Right lobe of liver (tissue), 6 donors: ENCODE results near the gene BMX. TPM values are rescaled to one million over a fixed set of nuclear protein-coding genes. Genes with fewer than 3 reads are reported as not detected.

Experiments
- ATAC-seq, 4 donors: fragments of 200-7000 bp; cut with Tn5 transposase; one replicate each; pipeline ENCODE4 v1.9.1; 2020; ENCODE audit warnings: mild to moderate bottlenecking in 4 of 4, moderate library complexity in 4 of 4
- DNase-seq, 3 donors: peaks; one replicate each; pipeline ENCODE4 v3.0.0-alpha.2; 2020
- H3K27ac ChIP-seq, 3 donors: fragments of 200-600 bp; one replicate each; pipeline ENCODE4 v1.8.0; 2022
- H3K27me3 ChIP-seq, 2 donors: fragments of 200-600 bp; one replicate each; pipeline ENCODE4 v1.8.0; 2022
- H3K36me3 ChIP-seq, 4 donors: fragments of 200-600 bp; sonication (generic) in 1 of 4; one replicate each; pipeline versions ENCODE4 v1.5.1 to v1.8.0; 2017 to 2022; ENCODE audit warnings: control low read depth in 1 of 4
- H3K4me1 ChIP-seq, 4 donors: fragments of 200-600 bp; sonication (generic) in 1 of 4; one replicate each; pipeline versions ENCODE4 v1.5.1 to v1.8.0; 2017 to 2022; ENCODE audit warnings: control low read depth in 1 of 4
- H3K4me3 ChIP-seq, 3 donors: fragments of 200-600 bp; one replicate each; pipeline ENCODE4 v1.8.0; 2022
- H3K9me3 ChIP-seq, 4 donors: fragments of 200-600 bp; sonication (generic) in 1 of 4; one replicate each; pipeline versions ENCODE4 v1.5.1 to v1.8.0; 2017 to 2022; ENCODE audit warnings: control low read depth in 1 of 4
- POLR2A ChIP-seq: fragments of 450-650 bp; IDR thresholded peaks from one replicate; pipeline ENCODE4 v1.6.1; 2017; ENCODE audit warnings: antibody characterized with exemption, mild to moderate bottlenecking
- WGBS: methylation state at CpG from one replicate; pipeline ENCODE4 v1.1.6; 2018; ENCODE audit warnings: low coverage, low lambda C conversion rate; ENCODE audit not compliant: insufficient coverage; ENCODE audit errors: missing lambda C conversion rate; 5-methylcytosine and 5-hydroxymethylcytosine counted together
- intact Hi-C, 2 donors: fragments of 100-400 bp; cut with DNase I; formaldehyde crosslinking; loops; one replicate each; pipeline versions ENCODE4 v1.11.2 to v1.14.1; 2022
- total RNA-seq, 6 experiments: library from RNA; depleted of rRNA in 2 of 6; stranded (reverse); fragments of >200 nt in 2 of 6; fragmentation: NEBNext Ultra II Directional in 3 of 6; extraction: Animal tissue kit (Norgen Biotek cat#: 25700) in 3 of 6; gene quantifications; one replicate each; pipeline versions ENCODE4 v1.1.0 to v1.2.4, GENCODE V29; 2016 to 2023
- TF ChIP-seq, protein P1 (sequence below), 4 donors: fragments of 200-600 bp in 3 of 4; fragments of 450-650 bp in 1 of 4; IDR thresholded peaks; one replicate each; pipeline versions ENCODE4 v1.5.1 to v1.8.0; 2016 to 2022; ENCODE audit warnings: antibody characterized with exemption in 4 of 4, mild to moderate bottlenecking in 2 of 4
- donor health status: DM: no; HTN: yes; CAD: no.
- donor health status: DM: no; HTN: no; CAD: no.
- donor health status: DM: no; HTN: no; CAD: no.
- donor health status: DM: no; HTN: yes; CAD: no.
- donor health status: DM: no; HTN: yes; CAD: no.

The BMX gene
- total RNA-seq, 6 experiments from 2014 or later: 0.33 to 1.7 (median 0.45) TPM

DNA sequence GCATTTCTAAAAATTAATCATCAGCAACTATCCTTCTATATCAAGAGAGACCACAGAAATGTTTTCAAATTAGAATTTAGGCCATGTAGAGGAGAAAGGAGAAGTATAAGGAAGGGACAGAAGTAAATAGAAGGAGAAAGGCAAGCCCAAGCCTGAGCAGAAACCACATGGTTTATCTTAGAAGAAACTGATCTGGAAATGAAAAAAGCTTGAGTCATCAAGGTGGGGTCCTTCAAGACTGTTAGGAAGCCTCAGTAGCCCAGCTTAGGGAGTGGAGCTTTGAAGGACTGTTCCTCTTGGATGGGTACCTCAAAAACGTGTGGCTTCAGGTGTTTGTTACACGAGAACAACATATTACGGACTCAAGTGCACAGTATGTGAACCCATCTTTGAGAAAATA lies 4.5 kb downstream of the BMX start:
- intact Hi-C loops: no loop called here
- TF ChIP-seq, protein P1, sequence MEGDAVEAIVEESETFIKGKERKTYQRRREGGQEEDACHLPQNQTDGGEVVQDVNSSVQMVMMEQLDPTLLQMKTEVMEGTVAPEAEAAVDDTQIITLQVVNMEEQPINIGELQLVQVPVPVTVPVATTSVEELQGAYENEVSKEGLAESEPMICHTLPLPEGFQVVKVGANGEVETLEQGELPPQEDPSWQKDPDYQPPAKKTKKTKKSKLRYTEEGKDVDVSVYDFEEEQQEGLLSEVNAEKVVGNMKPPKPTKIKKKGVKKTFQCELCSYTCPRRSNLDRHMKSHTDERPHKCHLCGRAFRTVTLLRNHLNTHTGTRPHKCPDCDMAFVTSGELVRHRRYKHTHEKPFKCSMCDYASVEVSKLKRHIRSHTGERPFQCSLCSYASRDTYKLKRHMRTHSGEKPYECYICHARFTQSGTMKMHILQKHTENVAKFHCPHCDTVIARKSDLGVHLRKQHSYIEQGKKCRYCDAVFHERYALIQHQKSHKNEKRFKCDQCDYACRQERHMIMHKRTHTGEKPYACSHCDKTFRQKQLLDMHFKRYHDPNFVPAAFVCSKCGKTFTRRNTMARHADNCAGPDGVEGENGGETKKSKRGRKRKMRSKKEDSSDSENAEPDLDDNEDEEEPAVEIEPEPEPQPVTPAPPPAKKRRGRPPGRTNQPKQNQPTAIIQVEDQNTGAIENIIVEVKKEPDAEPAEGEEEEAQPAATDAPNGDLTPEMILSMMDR (IDR thresholded peaks at IDR 0.05): no peak
- TF ChIP-seq POLR2A: no peak
- Histone ChIP-seq H3K27ac (no peak overlapping the region), H3K9me3 (no peaks in the 10 kb centered on the region), H3K4me1 (no peaks in the 10 kb centered on the region), H3K36me3 (no peaks in the 10 kb centered on the region), H3K27me3 (peaks cover 0 to 4% of the 10 kb centered on the region in 2 donors), H3K4me3 (no peak overlapping the region)
- DNase-seq (no peak), ATAC-seq (no peak)
- 60% methylated on average over 3 of the region's 3 CpGs for WGBS

DNA sequence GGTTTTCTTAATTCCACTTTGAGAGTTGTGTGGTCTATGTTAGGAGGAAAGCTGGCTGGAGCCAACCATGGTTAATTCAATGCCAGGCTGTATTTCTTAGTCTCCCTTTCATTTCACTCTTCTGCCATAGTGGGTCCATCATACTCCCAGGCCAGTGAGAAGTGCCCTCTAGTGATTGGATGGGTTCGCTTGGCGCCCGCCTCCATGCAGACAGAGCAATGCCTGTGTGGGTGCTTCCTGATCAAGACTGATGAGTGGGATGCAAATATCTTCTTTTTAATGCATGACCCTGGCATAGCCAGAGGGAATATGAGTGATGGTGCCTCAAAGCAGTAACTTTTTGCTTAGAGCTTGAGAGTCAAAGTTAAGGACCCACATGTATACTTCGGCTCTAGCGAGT lies 6.4 kb downstream of the BMX start:
- no peak overlapping the region for H3K4me3 ChIP-seq
- no peak for DNase-seq
- intact Hi-C loops: no loop called here
- no peaks in the 10 kb centered on the region for H3K9me3 ChIP-seq
- no peaks in the 10 kb centered on the region for H3K4me1 ChIP-seq
- no peaks in the 10 kb centered on the region for H3K36me3 ChIP-seq
- WGBS: 68% methylated on average over 4 of the region's 5 CpGs
- no peak overlapping the region for H3K27ac ChIP-seq
- no peak for ATAC-seq
- TF ChIP-seq, protein P1 (IDR thresholded peaks at IDR 0.05): no peak
- no peak for TF ChIP-seq POLR2A
- peaks cover 0 to 4% of the 10 kb centered on the region in 2 donors for H3K27me3 ChIP-seq

DNA sequence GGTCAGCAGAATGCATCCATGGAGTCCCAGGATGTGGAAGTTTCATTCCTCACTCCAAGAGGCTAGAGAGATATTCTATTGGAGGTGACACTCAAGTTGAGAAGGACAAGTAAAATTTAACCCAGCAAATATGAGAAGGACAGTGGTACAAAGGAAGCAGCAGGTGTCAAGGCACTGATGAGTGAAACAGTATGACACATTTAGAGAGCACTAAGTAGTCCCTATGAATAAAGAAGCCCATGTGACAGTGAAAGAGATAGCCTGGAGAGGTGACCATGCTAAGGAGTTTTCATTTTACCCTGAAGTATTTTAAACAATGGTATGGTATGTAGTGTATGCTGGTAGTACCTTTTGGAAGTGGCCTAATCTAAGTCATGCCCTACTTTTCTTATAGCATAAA lies 9.2 kb downstream of the BMX start:
- DNase-seq: no peak
- no peak for ATAC-seq
- intact Hi-C loops: no loop called here
- Histone ChIP-seq H3K36me3 (no peaks in the 10 kb centered on the region), H3K27ac (no peak overlapping the region), H3K9me3 (no peaks in the 10 kb centered on the region), H3K4me1 (no peaks in the 10 kb centered on the region), H3K27me3 (peaks cover 0 to 4% of the 10 kb centered on the region in 2 donors), H3K4me3 (no peak overlapping the region)
- TF ChIP-seq, protein P1 (IDR thresholded peaks at IDR 0.05): no peak
- no peak for TF ChIP-seq POLR2A

DNA sequence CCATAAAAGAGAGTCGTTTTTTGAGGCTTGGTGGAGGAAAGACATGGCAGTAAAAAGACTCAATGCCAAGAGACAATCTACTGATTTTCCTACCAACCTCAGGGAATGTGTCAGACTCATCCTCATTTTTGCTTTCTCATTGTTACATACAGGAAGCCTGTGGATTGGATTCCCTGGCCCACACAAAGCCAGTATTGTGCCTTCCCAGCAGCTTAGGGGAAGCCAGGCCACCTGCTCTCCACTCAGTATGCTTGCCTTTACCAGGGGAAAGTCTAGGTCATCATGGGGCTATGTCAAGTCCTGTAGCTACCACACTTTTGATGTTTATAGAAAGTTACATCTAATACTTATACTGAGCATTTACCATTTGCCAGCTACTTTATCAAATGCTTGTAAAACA lies 11.0 kb downstream of the BMX start:
- Histone ChIP-seq H3K9me3 (no peaks in the 10 kb centered on the region), H3K4me3 (no peak overlapping the region), H3K4me1 (no peaks in the 10 kb centered on the region), H3K27me3 (peaks cover 0 to 4% of the 10 kb centered on the region in 2 donors), H3K36me3 (no peaks in the 10 kb centered on the region), H3K27ac (no peak overlapping the region)
- ATAC-seq (no peak), DNase-seq (no peak)
- TF ChIP-seq, protein P1 (IDR thresholded peaks at IDR 0.05): no peak
- TF ChIP-seq POLR2A: no peak
- intact Hi-C loops: no loop called here
- WGBS: 25% methylated on average over 1 of the region's 1 CpG

DNA sequence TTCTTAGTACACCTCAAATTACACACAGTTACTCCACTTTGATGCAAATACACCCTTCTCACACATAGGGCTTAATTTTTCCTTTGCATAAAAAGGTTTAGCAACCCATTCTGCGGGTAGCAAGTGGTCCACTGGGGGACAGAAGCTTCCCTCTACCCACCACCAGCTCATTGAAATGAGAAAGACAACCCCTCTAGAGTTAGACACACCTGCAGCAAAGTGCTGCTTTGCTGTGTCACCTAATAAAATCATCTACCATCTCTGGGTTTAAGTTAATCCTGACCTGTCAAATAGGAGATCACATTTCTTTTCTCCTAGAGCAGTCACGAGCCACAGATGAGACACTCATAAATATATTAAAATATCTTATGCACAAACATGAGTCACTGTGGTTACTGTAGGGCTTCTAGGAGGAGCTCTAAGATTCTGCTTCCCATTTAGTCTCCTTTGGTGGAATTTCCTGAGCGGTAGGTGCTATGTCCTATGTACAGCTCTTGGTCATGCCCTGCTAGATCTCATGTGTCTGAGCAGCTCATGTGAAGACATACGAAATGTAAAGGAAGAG lies 11.9 kb downstream of the BMX start:
- ATAC-seq: no peak
- no peak for DNase-seq
- Histone ChIP-seq H3K36me3 (no peaks in the 10 kb centered on the region), H3K4me1 (no peaks in the 10 kb centered on the region), H3K27ac (no peak overlapping the region), H3K4me3 (no peak overlapping the region), H3K27me3 (peaks cover 0 to 4% of the 10 kb centered on the region in 2 donors), H3K9me3 (no peaks in the 10 kb centered on the region)
- 43% methylated on average over 4 of the region's 4 CpGs for WGBS
- intact Hi-C loops: no loop called here
- TF ChIP-seq, protein P1 (IDR thresholded peaks at IDR 0.05): no peak
- TF ChIP-seq POLR2A: no peak
